A549 (cell line): ENCODE measurements around the gene OPCML.

Source experiments
- CTCF ChIP-seq: fragments of >200 bp; sonication (Bioruptor Twin); formaldehyde crosslinking; IDR thresholded peaks from 3 replicates; pipeline ENCODE4 v1.5.1; 2016
- ELK1 ChIP-seq: fragments of 150-350 bp; IDR thresholded peaks from 2 replicates; pipeline ENCODE4 v1.6.1; 2014; ENCODE audit warnings: low read depth, mild to moderate bottlenecking, low read length
- POLR2A ChIP-seq: IDR thresholded peaks from 2 replicates; pipeline ENCODE4 v1.6.1; 2012; ENCODE audit warnings: mild to moderate bottlenecking, low read length
- POLR2AphosphoS2 ChIP-seq: conservative IDR thresholded peaks from 2 replicates; pipeline ENCODE4 v1.6.1; 2012; ENCODE audit warnings: low read length, improper control_type of control experiment, inconsistent platforms
- RCOR1 ChIP-seq: fragments of 150-350 bp; IDR thresholded peaks from 2 replicates; pipeline ENCODE4 v1.6.1; 2014; ENCODE audit warnings: antibody characterized with exemption, low read length, low read depth
- REST ChIP-seq: fragments of 200-600 bp; sonication (generic); IDR thresholded peaks from 2 replicates; pipeline ENCODE4 v1.6.1; 2016; ENCODE audit warnings: antibody characterized with exemption, mild to moderate bottlenecking, moderate library complexity

- TF ChIP-seq POLR2A: no peak
- TF ChIP-seq RCOR1: no peak
- no peak for TF ChIP-seq POLR2AphosphoS2
- TF ChIP-seq CTCF: no peak
- TF ChIP-seq REST: no peak
- no peak for TF ChIP-seq ELK1
Observed at GRCh38 chr11:133168016-133168415, 364.3 kb downstream of the OPCML start.
